Measurements from ENCODE around the gene PPP2CA.
"Not testable (repeated sequence)": the region's sequence is repeated elsewhere in the genome, so short reads cannot be mapped to it uniquely, and the experiment has no call there.

PPP2CA gene

GRCh38 chr5:134188092-134188491, 37.8 kb downstream of the PPP2CA start:
- no peak for DNase-seq

DNA sequence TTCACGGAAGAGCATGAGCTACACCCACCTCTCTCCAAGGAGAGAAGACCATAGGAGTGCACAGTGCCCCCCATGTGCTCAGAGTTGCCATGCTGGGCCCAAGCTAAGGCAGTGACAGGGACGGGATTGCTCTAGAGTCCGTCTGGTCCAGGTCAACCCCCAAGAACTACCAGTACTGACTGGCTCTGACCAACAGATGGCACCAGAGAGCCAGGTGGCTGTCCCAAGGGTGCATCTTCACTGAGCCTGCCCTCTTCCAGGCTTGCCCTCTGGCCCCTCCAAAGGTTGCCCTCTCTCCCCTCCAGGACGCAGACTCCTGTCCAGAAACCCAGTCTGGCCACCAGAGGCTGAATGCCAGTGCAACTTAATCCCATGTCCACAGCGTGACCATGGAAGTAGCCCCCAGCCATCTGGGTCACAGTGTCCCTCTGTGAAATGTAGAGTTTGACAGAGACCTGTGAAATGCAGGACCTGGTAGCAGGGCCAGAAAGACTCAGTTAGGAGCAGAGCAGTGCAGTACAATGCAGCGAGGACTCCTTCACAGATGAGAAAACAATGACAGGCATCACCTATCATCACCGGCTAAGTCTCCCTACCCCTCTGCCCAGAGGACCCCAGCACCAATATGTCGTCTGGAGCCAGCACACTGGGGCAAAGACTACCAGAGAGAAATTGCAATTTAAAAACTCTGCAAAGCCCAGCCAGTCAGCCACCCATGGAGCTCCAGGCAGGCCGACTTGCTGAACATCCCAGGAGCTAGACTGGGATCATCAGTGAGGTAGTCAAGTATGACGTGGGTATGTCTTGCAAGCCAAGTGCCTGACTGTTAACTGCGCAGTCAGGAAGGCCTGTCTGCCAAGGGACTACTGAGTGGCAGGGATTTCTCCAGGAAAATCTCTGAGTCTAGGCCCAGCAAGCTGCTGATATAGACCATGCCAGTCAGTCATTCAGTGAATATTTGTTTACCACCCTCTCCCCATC, 41.4 kb downstream of the PPP2CA start:
- peak; percentile 63 to 79 for DNase-seq

GRCh38 chr5:134183481-134183880, 42.4 kb downstream of the PPP2CA start:
- no peak for DNase-seq

DNA sequence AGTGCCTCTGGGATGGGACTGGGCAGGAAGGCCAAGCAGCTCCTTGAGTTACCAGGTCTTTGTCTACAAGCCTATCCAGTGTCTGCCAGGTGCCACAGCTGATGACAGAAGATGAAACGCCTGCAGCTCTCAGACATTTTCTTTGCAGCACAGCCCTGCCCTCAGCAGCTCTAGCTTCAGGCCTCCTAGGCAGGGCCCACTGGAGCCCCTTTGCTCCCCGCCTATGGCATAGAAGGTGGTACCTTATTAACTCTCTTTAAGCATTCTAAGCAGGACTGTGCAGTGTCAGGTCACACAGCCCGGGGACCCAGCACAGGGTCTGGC, 47.8 kb downstream of the PPP2CA start:
- no peak for DNase-seq

GRCh38 chr5:134177369-134178095, 48.3 kb downstream of the PPP2CA start:
- DNase-seq, result no peak

DNA sequence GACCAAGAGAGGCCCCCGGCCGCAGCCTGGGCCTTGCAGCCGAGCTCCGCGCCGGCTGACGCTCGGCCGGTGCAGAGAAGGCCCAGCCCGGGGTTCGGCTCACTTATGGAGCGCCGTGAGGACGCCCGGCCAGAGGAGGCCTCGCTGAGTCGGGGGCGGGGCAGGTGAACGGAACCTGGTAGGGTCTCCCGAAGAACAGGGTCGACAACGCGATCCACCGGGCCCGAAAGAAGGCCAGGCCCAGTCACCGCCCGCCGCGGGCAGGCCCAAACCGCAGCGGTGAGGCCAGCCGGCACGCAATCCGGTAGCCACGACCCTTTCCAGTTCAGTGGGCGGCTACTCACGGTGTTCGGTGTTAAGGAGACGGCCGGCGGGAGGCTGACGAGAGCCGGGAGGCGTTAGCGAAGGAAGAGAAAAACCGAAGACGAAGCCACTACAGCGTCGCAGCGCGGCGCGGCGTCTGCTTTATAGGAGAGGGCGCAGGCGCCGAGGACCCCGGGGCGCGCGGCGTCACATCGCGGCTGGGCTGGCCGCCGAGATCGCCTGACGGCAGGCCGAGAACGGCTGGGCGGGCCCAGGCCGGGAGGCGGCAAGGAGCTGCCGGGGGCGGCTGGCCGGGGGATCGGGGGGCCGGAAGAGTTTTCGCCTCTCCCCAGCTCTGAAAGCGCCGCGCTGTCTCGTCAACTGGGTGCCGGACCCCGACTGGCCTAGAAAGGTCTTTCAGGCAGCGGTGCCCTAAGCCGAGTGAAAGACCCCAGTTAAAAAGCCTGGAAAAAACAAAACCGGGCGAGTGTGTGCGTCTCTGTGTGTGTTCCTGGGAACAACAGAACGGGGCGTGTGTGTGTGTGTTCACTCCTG, 49.1 kb downstream of the PPP2CA start, which contains the start of gene SKP1:
Gene SKP1, minus strand, starts transcription at position 440 of the 858 bp plus-strand sequence. CDS start 2,928 bp downstream, outside the sequence.
- DNase-seq, result peak; percentile 83 to 84

DNA sequence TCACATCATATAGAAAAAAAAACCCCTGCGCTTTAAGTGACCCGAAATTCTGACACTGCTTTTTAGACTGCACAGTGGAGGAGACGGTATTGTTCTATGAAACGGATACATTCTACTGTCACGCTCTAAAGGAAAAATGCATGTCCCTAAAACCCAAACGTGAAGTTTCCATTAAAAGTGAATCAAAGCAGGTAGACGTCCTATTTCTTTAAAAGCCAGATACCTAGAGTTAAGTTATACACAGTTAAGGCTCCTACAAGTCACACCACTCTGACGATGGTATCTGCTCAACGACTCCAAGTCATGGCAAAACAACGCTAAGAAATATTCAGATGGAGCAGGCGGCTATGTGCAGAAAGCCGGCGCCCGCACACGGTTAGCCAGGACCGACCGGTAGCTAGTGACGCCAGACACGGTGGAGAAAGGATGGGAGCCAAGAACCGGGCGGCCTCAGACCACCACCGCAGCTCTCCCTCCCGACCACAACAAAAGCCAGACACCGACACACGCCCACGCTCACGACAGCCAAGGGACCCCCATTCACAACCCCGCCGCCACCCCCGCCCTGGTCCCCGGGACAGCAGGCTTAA, 49.9 kb downstream of the PPP2CA start:
- DNase-seq, result peak in 1 of 2 donors; percentile 46

- no peak for DNase-seq
Observed at GRCh38 chr5:134174841-134175839, 50.7 kb downstream of the PPP2CA start.

DNA sequence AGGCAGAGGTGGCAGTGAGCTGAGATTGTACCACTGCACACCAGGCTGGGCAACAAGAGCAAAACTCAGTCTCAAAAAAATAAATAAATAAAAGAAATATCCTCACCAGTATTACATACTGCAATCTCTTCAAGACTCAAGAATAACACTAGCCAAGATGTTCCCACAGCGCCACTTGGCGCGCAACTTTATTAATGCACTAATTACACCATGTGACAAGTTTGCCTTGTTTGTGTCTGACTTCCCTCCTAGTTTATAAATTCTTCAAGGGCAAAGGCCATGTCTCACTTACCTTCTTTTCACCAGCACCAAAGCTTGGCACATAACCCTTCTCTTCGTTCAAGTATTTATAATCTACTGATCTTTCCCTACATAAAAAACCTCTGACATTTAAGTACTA, 53.9 kb downstream of the PPP2CA start:
- no peak for DNase-seq

GRCh38 chr5:134162592-134162991, 63.3 kb downstream of the PPP2CA start:
- no peak for DNase-seq

DNA sequence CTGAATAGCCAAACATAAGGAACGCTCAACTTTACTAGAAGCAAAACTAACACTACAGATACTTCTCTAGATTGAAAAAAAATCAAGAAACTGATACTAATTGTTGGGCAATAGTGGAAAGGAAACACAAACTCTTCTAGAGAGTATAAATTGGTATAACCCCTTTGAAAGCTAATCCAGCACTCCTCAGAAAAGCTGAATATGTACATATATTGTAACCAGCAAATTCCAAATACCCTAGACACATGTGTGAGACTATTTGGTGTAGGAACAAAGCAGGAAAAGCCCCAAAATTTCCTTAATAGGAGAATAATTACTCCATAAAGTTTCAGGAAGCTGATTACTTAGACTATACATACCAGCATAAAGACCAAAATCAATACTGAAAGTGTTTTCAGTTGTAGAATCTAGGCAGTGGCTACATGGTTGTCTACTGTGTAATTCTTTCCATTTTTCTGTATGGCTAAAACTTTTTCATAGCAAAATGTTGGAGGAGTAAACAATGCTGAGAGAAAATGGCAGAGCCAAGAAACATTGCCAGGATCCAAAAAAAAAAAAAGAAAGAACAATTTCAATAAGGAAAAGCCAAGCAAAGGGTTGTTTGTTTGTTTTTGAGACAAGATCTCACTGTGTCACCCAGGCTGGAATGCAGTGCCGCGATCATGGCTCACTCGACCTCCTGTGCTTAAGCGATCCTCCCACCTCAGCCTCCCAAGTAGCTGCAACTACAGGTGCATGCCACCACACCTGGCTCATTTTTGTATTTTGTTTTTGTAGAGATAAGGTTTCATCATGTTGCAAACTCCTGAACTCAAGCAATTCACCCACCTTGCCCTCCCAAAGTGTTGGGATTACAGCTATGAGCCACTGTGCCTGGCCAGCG, 64.1 kb downstream of the PPP2CA start:
- no peak for DNase-seq

GRCh38 chr5:134153657-134154056, 72.2 kb downstream of the PPP2CA start:
- DNase-seq, result no peak

GRCh38 chr5:134153241-134153640, 72.6 kb downstream of the PPP2CA start:
- DNase-seq, result no peak

GRCh38 chr5:134152173-134152832, 73.6 kb downstream of the PPP2CA start:
- not testable (repeated sequence) for DNase-seq

DNA sequence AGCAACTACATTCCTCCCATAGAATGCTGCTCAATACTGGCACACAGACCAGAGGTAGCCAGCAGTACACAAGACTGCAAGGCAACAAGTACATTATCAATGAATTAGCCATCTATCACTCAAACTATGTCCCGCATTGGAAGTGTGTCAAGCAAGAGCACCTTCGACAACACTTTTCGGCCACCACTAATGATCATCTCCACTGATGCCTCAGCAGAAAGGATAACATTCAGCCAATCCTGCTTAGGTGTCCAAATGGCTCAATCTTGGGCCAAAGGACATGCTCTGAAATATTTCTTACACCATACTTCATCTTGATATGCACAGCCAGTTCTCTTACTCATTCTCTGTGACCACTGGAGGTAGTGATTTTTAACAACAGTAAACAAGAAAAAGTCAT, 74.2 kb downstream of the PPP2CA start:
- DNase-seq, result no peak

DNA sequence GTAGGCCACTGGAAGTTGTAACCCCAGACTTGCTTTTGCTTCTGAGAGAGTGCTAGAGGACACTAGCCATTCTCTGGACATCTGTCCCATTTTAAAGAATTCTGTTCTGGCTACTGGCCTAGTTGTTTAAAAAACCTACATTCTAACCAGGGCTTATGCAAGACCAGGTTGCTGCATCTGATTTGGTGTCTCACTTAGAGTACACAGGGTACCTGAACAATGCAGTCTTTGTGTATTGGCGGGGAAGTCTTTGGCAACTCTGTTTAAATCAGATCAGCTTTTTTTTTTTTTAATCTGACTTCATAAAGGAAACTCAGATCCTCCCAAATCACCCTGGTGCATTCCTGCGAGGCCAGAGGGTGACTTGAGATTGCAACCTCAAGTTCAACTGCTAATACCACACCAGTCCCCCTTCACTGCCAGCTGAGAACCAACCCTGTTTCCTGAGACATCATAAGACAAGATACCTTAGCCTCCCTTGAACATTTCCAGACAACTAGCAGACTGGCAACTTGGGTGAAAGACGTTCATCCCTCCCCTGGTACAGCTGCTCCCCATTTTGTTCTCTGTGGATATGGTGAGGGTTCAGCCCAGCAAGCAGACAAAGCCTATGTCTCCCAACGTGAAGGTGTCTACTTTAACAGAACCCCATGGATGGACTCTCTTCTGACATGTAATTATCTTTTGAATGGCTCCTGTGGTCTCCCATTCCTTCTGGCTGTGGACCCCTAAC, 76.1 kb downstream of the PPP2CA start:
- no peak for DNase-seq

GRCh38 chr5:134148986-134149539, 76.8 kb downstream of the PPP2CA start:
- DNase-seq, result no peak

DNA sequence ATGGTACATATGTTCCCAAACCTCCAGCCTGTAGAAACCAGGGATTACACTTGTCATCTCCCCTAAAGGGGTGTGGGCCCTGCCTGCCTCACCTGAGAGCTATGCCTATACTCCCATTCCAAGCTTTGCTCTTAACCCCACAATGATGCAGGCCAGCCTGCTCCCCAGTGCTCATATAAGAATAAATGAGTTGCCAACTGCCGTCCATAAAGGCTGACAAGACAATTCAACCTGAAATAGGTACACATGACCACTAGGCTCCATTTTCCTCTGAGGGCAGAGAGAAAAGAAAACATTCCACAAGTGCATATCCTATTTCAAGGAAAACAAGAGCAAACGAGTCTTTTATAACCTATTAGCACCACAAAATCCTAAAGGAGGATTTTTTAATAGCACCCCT, 77.6 kb downstream of the PPP2CA start:
- DNase-seq, result no peak
